ENCODE results near the gene VIPR2. TPM values are rescaled to one million over a fixed set of nuclear protein-coding genes. Genes with fewer than 3 reads are reported as not detected.

Gene VIPR2
- total RNA-seq, 4 donors from 2014 or later = 1.8 to 3.7 (median 2.7) TPM

- DNase-seq = peak; percentile 6
- no peak for TF ChIP-seq POLR2A (IDR thresholded peaks at IDR 0.05)
- no peak for TF ChIP-seq EP300 (IDR thresholded peaks at IDR 0.05; ENCODE audit: low read depth)
- TF ChIP-seq CTCF (IDR thresholded peaks at IDR 0.05) = no peak
- TF ChIP-seq POLR2AphosphoS5 (IDR thresholded peaks at IDR 0.05) = no peak
- Histone ChIP-seq H3K27me3 (no peaks in the 10 kb centered on the region), H3K36me3 (no peaks in the 10 kb centered on the region), H3K27ac (peak overlapping the region; percentile 44 to 64 (median 63)), H3K4me1 (peaks cover 0 to 7% (median 0%) of the 10 kb centered on the region in 4 donors), H3K4me3 (no peak overlapping the region), H3K9me3 (no peaks in the 10 kb centered on the region)
- in situ Hi-C loops (cut with MboI; ENCODE audit: low pct_ligation_motif_present in 1 of 4, low pct_unique_long_range_greater_than_20kb in 1 of 4, low sequenced_read_pairs in 3 of 4) = no loop called here
- intact Hi-C loops (cut with DNase I; ENCODE audit: low total_unique reads) = no loop called here
- WGBS, 2 donors (ENCODE audit: low coverage in 1 of 2) = 78% methylated on average over 27 of the region's 27 CpGs; no CpG with 5 or more reads in 1 of the 2 donors
These were observed 47.7 kb downstream of the VIPR2 start for GRCh38 chr7:159096736-159097581.

DNA sequence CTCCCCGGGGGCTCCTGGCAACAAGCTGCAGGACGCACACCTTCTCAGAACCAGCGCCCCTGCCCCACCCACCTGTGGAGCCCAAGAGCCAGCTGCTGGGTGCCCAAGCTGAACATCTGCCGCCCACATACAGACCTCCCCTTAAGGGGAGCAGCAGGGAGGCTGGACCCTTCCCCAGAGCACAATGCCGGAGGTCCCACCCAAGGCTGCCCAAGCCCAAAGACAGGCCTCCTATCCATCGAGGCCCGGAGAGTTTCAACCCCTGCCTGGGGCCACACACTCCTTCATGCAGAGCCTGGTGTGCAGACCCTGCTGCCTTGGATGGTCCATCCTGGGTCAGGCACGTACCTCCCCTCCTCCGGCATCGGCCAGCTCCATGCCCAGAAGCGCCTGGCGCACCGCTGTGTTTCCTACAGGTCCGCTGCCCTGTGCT, 48.7 kb downstream of the VIPR2 start:
- peak; percentile 5 for DNase-seq
- no peaks in the 10 kb centered on the region for H3K9me3 ChIP-seq
- intact Hi-C loops (cut with DNase I; ENCODE audit: low total_unique reads) (no loop called here), in situ Hi-C loops (cut with MboI; ENCODE audit: low pct_ligation_motif_present in 1 of 4, low pct_unique_long_range_greater_than_20kb in 1 of 4, low sequenced_read_pairs in 3 of 4) (no loop called here)
- H3K36me3 ChIP-seq = no peaks in the 10 kb centered on the region
- TF ChIP-seq CTCF (IDR thresholded peaks at IDR 0.05) (no peak), POLR2AphosphoS5 (IDR thresholded peaks at IDR 0.05) (no peak), EP300 (IDR thresholded peaks at IDR 0.05; ENCODE audit: low read depth) (no peak)
- no peaks in the 10 kb centered on the region for H3K27me3 ChIP-seq
- H3K27ac ChIP-seq = peak overlapping the region in 1 of 4 donors; percentile 8
- WGBS, 2 donors (ENCODE audit: low coverage in 1 of 2) = 86% methylated on average over 14 of the region's 14 CpGs; no CpG with 5 or more reads in 1 of the 2 donors
- H3K4me3 ChIP-seq = no peak overlapping the region
- peaks cover 0 to 7% (median 0%) of the 10 kb centered on the region in 4 donors for H3K4me1 ChIP-seq

- Histone ChIP-seq H3K4me3 (no peak overlapping the region), H3K9me3 (no peaks in the 10 kb centered on the region), H3K36me3 (no peaks in the 10 kb centered on the region), H3K4me1 (peaks cover 0 to 7% (median 0%) of the 10 kb centered on the region in 4 donors), H3K27me3 (no peaks in the 10 kb centered on the region), H3K27ac (no peak overlapping the region)
- TF ChIP-seq CTCF (IDR thresholded peaks at IDR 0.05) (no peak), POLR2AphosphoS5 (IDR thresholded peaks at IDR 0.05) (no peak), EP300 (IDR thresholded peaks at IDR 0.05; ENCODE audit: low read depth) (no peak), POLR2A (IDR thresholded peaks at IDR 0.05) (no peak)
- intact Hi-C loops (cut with DNase I; ENCODE audit: low total_unique reads) (no loop called here), in situ Hi-C loops (cut with MboI; ENCODE audit: low pct_ligation_motif_present in 1 of 4, low pct_unique_long_range_greater_than_20kb in 1 of 4, low sequenced_read_pairs in 3 of 4) (no loop called here)
- 68 to 79% methylated on average over 9 to 17 of the region's 17 CpGs for WGBS, 2 donors (ENCODE audit: low coverage in 1 of 2)
- DNase-seq = no peak
These were observed 49.5 kb downstream of the VIPR2 start for GRCh38 chr7:159094919-159095915.
